GM10266 (cell line): ENCODE data around the gene IL4I1.
"Not testable (repeated sequence)": the region's sequence is repeated elsewhere in the genome, so short reads cannot be mapped to it uniquely, and the experiment has no call there.

ENCODE experiments used
- DNase-seq: peaks from one replicate; pipeline ENCODE4 v3.0.0; 2012; ENCODE audit errors: extremely low spot score
- CTCF ChIP-seq: IDR thresholded peaks from 2 replicates; pipeline ENCODE4 v1.5.1; 2012; ENCODE audit warnings: mild to moderate bottlenecking, low read depth; ENCODE audit not compliant: control insufficient read depth, insufficient read depth; ENCODE audit errors: missing control alignments

Gene IL4I1

GRCh38 chr19:49896863-49897621, at the start of gene IL4I1:
Gene IL4I1 (minus strand): TSS chr19:49896887. CDS start chr19:49896160, 727 bp downstream.
- peak; percentile 78 for DNase-seq
- no peak for TF ChIP-seq CTCF

- no peak for DNase-seq
- TF ChIP-seq CTCF: no peak
These were observed 49.7 kb upstream of the IL4I1 start for GRCh38 chr19:49946415-49946814.

GRCh38 chr19:49944567-49944966, 47.9 kb upstream of the IL4I1 start:
- not testable (repeated sequence) for DNase-seq

GRCh38 chr19:49940482-49940791, 43.8 kb upstream of the IL4I1 start:
- TF ChIP-seq CTCF: no peak
- no peak for DNase-seq

- TF ChIP-seq CTCF: peak; percentile 9
- no peak for DNase-seq
These were observed 43.2 kb upstream of the IL4I1 start for GRCh38 chr19:49939721-49940481.

GRCh38 chr19:49938662-49939061, 42.0 kb upstream of the IL4I1 start:
- TF ChIP-seq CTCF: no peak
- DNase-seq: no peak

GRCh38 chr19:49937750-49938381, 41.2 kb upstream of the IL4I1 start:
- TF ChIP-seq CTCF: peak; percentile 94
- DNase-seq: peak; percentile 74
